LNCaP clone FGC (cell line): ENCODE data around the gene PCDH9.

Experiments used
- DNase-seq: peaks from one replicate; pipeline ENCODE4 v3.0.0-alpha.2; 2011; ENCODE audit warnings: low read depth
- H3K4me3 ChIP-seq: 2 replicates; pipeline ENCODE4 v1.5.1; 2011; ENCODE audit warnings: mild to moderate bottlenecking, low read depth, low read length, control low read depth
- CTCF ChIP-seq: IDR thresholded peaks from 2 replicates; pipeline ENCODE4 v1.5.1; 2012; ENCODE audit warnings: mild to moderate bottlenecking; ENCODE audit not compliant: control insufficient read depth, insufficient read depth; ENCODE audit errors: extremely low read depth

PCDH9 gene

DNA sequence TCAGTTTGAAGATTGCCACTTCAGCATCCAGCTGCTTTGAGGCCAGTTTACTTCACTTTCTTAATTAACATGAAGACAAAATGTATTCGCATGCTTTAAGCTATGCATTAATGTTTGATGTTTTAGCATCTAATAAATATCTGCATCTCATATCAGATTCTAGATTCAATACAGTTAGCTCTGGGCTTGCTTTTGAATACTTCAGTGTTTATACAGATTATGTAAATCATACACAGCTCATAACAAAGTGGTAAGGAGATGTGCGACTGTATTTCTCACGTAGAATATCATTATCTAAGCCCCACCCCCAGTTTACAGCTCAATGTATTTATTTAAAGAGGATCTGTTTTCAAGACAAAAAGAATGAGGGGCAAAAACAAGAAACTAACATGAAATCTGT, 770.5 kb downstream of the PCDH9 start:
- H3K4me3 ChIP-seq: no peak overlapping the region
- TF ChIP-seq CTCF: no peak
- DNase-seq: no peak

GRCh38 chr13:66459143-66459542, 771.0 kb downstream of the PCDH9 start:
- no peak for DNase-seq
- H3K4me3 ChIP-seq: no peak overlapping the region
- TF ChIP-seq CTCF: no peak

DNA sequence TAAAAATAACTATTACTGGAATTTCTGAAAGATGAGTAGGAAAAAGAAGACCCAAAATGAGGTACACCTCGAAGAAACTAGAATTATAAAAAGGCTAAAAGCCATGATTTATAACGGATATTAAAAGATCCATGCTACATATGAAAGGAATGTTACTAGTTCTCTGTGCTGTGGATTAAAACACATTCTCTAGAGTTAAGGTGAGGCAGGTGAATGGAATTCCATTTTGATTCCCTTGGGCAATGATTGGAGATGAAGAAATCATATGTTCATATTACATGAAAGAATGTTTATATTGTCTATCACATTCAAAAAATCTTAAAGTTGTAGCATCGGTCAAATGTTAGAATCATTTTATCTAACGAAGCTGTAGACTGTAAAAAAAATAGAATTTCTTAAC, 783.7 kb downstream of the PCDH9 start:
- no peak overlapping the region for H3K4me3 ChIP-seq
- no peak for TF ChIP-seq CTCF
- no peak for DNase-seq

- no peak overlapping the region for H3K4me3 ChIP-seq
- no peak for TF ChIP-seq CTCF
- DNase-seq: no peak
Measured at GRCh38 chr13:66443926-66444325, 786.2 kb downstream of the PCDH9 start.

- no peak for TF ChIP-seq CTCF
- no peak overlapping the region for H3K4me3 ChIP-seq
- DNase-seq: no peak
Measured at GRCh38 chr13:66440938-66441337, 789.2 kb downstream of the PCDH9 start.

DNA sequence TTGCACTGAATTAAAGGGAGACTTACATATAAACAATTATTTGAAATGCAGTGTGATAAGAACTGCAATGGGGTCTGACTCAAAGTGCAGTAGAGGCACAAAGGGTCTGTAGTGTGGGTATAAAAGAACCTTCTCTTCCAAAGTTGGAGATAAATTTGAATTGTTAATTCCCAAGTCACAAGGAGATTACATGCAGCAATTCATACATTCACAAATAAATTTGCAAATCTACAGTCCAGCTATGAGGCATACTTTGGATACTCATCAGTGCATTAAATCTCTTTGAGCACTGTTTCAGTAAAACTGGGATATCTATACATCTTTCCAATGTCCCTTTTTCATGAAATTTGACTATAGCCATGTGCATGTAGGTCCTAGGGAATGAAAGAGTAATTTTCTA, 799.4 kb downstream of the PCDH9 start:
- TF ChIP-seq CTCF: no peak
- no peak for DNase-seq

GRCh38 chr13:66430269-66430668, 799.9 kb downstream of the PCDH9 start:
- TF ChIP-seq CTCF: no peak

More for the DNA sequence above, 799.4 kb downstream of the PCDH9 start:
- no peak overlapping the region for H3K4me3 ChIP-seq

More at GRCh38 chr13:66430269-66430668, 799.9 kb downstream of the PCDH9 start:
- DNase-seq: no peak
- H3K4me3 ChIP-seq: no peak overlapping the region
